K562 (cell line): Measurements from ENCODE around the gene NDUFB10. TPM values are rescaled to one million over a fixed set of nuclear protein-coding genes. Genes with fewer than 3 reads are reported as not detected.

Source experiments
- ATAC-seq: fragments of 200-7000 bp; cut with Tn5 transposase; 3 replicates; pipeline ENCODE4 v1.9.1; 2020; ENCODE audit warnings: moderate library complexity
- BruUV-seq: library from RNA; stranded (reverse); fragments of 400-500 nt; replicated peaks from 2 replicates; lab custom pipeline; 2021; lab: Mats Ljungman, UMichigan
- CTCF ChIA-PET: fragments of 300-600 bp; formaldehyde crosslinking; extraction: SDS; loops from one replicate; lab custom pipeline; 2021; ENCODE audit warnings: low intra/inter-chr PET ratio; lab: Yijun Ruan, JAX
- POLR2A ChIA-PET: fragments of 300-600, 350-650 bp; sonication (Branson Sonifier 250); formaldehyde crosslinking; extraction: SDS; loops from one replicate; lab custom pipeline; 2021; ENCODE audit warnings: antibody characterized with exemption, inconsistent platforms; lab: Yijun Ruan, JAX
- DNase-seq, 4 experiments: peaks; one replicate each; pipeline versions ENCODE4 v3.0.0 to v3.0.0-alpha.2; 2011 to 2018; ENCODE audit warnings: low spot score in 3 of 4, mixed read lengths in 3 of 4; ENCODE audit errors: extremely low read depth in 1 of 4
- FAIRE-seq: peaks from 2 replicates; lab custom pipeline; 2011; peaks lifted over from hg19 to GRCh38; lab: Jason Lieb, UNC
- H2AFZ ChIP-seq: 2 replicates; pipeline ENCODE4 v1.6.0; 2011; ENCODE audit warnings: low read depth, low read length, control low read depth, inconsistent platforms
- H3K27ac ChIP-seq: fragments of 200-600 bp; 3 replicates; pipeline ENCODE4 v1.8.0; 2011; ENCODE audit warnings: low read depth, mild to moderate bottlenecking, control low read depth, inconsistent platforms, low read length, moderate library complexity, mixed read lengths; ENCODE audit errors: extremely low read depth
- H3K27me3 ChIP-seq, 2 experiments: fragments of 300-600 bp in 1 of 2; 2 replicates in 1 of 2; 3 replicates in 1 of 2; pipeline versions ENCODE4 v1.6.0 to v1.8.0; 2011; ENCODE audit warnings: inconsistent platforms in 2 of 2, low read length in 2 of 2, mild to moderate bottlenecking in 1 of 2, mixed read lengths in 1 of 2, moderate library complexity in 1 of 2; ENCODE audit not compliant: control insufficient read depth in 2 of 2, insufficient read depth in 2 of 2
- H3K36me3 ChIP-seq: fragments of 300-600 bp; 3 replicates; pipeline ENCODE4 v1.8.0; 2011; ENCODE audit warnings: mild to moderate bottlenecking, low read length, inconsistent platforms; ENCODE audit not compliant: control insufficient read depth, insufficient read depth
- H3K4me1 ChIP-seq, 2 experiments: fragments of 200-600 bp in 1 of 2; replicated peaks in 1 of 2; 2 replicates in 1 of 2; 3 replicates in 1 of 2; pipeline versions ENCODE4 v1.5.1 to v1.8.0; 2011; ENCODE audit warnings: inconsistent platforms in 2 of 2, low read length in 2 of 2, mild to moderate bottlenecking in 1 of 2, mixed read lengths in 1 of 2, moderate library complexity in 1 of 2; ENCODE audit not compliant: control insufficient read depth in 2 of 2, insufficient read depth in 2 of 2
- H3K4me2 ChIP-seq: 2 replicates; pipeline ENCODE4 v1.6.1; 2011; ENCODE audit warnings: low read length, control low read depth, inconsistent platforms, mixed read lengths; ENCODE audit not compliant: insufficient read depth
- H3K4me3 ChIP-seq: fragments of 200-600 bp; sonication (generic), shearing (Covaris generic); 2 replicates; pipeline ENCODE4 v1.5.1; 2016; ENCODE audit warnings: control low read depth, inconsistent platforms
- H3K79me2 ChIP-seq: fragments of 200-600 bp; 3 replicates; pipeline ENCODE4 v1.8.0; 2011; ENCODE audit warnings: low read length, inconsistent platforms; ENCODE audit not compliant: control insufficient read depth, insufficient read depth
- H3K9ac ChIP-seq, 2 experiments: 2 replicates each; pipeline versions ENCODE4 v1.6.0 to v1.6.1; 2011; ENCODE audit warnings: low read depth in 2 of 2, low read length in 2 of 2, control low read depth in 1 of 2, inconsistent platforms in 1 of 2, mild to moderate bottlenecking in 1 of 2, mixed read lengths in 1 of 2; ENCODE audit not compliant: insufficient read depth in 1 of 2
- H3K9me1 ChIP-seq: one replicate; pipeline ENCODE4 v1.6.0; 2011; ENCODE audit warnings: inconsistent platforms, mild to moderate bottlenecking, low read length, moderate library complexity; ENCODE audit not compliant: control insufficient read depth, insufficient read depth
- H3K9me3 ChIP-seq: replicated peaks from 2 replicates; pipeline ENCODE4 v1.5.1; 2011; ENCODE audit warnings: low read depth, low read length, inconsistent platforms; ENCODE audit not compliant: control insufficient read depth, insufficient read depth
- H4K20me1 ChIP-seq: replicated peaks from 2 replicates; pipeline ENCODE4 v1.6.1; 2011; ENCODE audit warnings: low read length, inconsistent platforms, mixed read lengths; ENCODE audit not compliant: control insufficient read depth, insufficient read depth
- PCBP1 ChIP-seq: fragments of 200-400 bp; formaldehyde crosslinking; IDR thresholded peaks from 2 replicates; pipeline ENCODE4 v1.6.1; 2018; ENCODE audit warnings: mild to moderate bottlenecking, low read depth, low read length; ENCODE audit not compliant: poor library complexity, severe bottlenecking
- SMARCB1 ChIP-seq: IDR thresholded peaks from 2 replicates; pipeline ENCODE4 v1.6.1; 2011; ENCODE audit warnings: improper control_type of control experiment, low read depth; ENCODE audit not compliant: insufficient read length
- ZNF740 ChIP-seq, 3 experiments: fragments of 200-800 bp in 1 of 3; sonication (Bioruptor generic) in 1 of 3; sonication (generic) in 1 of 3; formaldehyde crosslinking in 1 of 3; IDR thresholded peaks; 2 replicates each; pipeline versions ENCODE4 v1.6.1 to v1.8.0; 2016 to 2022; ENCODE audit warnings: mild to moderate bottlenecking in 2 of 3, missing compliant biosample characterization in 2 of 3, missing genetic modification characterization in 2 of 3, missing genetic modification reagents in 1 of 3
- WGBS: fragments of 100-300 bp; shearing (Covaris generic); methylation state at CpG from one replicate; pipeline ENCODE4 v1.1.6; 2016; ENCODE audit warnings: low coverage, mixed read lengths; ENCODE audit not compliant: insufficient coverage; ENCODE audit errors: missing lambda C conversion rate; 5-methylcytosine and 5-hydroxymethylcytosine counted together
- in situ Hi-C: fragments of 300-500 bp; cut with MboI; formaldehyde crosslinking; loops from 4 replicates; pipeline ENCODE4 v1.15.0; 2018; ENCODE audit warnings: inconsistent platforms, mixed read lengths
- intact Hi-C: fragments of 100-400 bp; cut with micrococcal nuclease; formaldehyde crosslinking; loops from 2 replicates; pipeline ENCODE4 v1.14.2; 2022
- polyA plus RNA-seq, 8 experiments: library from polyadenylated mRNA; depleted of rRNA in 4 of 8; stranded (reverse) in 5 of 8; unstranded in 3 of 8; fragments of >200 nt; fragmentation: Nextera tagmentation in 2 of 8; fragmentation: Illumina TruSeq in 1 of 8; extraction: Ambion mirVana in 2 of 8; extraction: Trizol in 1 of 8; gene quantifications; 2 replicates each; pipeline versions ENCODE4 v1.2.1 to v1.2.3, GENCODE V29; 2011 to 2014; ENCODE audit warnings: inconsistent platforms in 1 of 8, missing spikeins in 1 of 8
- total RNA-seq, 7 experiments: library from RNA; depleted of rRNA in 6 of 7; stranded (reverse); fragments of >200 nt in 6 of 7; fragmentation: Illumina TruSeq in 2 of 7; extraction: Trizol in 2 of 7; gene quantifications; 2 replicates each; pipeline versions ENCODE4 v1.2.1 to v1.2.3, GENCODE V29; 2011 to 2021; ENCODE audit warnings: low replicate concordance in 1 of 7

Gene NDUFB10
- total and polyA plus RNA-seq, 9 of the 15 experiments (the other 6 are each of a cell fraction or from before 2014, with no cell fraction given), result 69.3 to 527 (median 161) TPM

- intact Hi-C loops, result no loop called here
- TF ChIP-seq ZNF740 (CRISPR knock-in tag; IDR thresholded peaks at IDR 0.05) (no peak), ZNF740 (tag; IDR thresholded peaks at IDR 0.05) (0 out of 4 replicates have a peak, but pooled peaks of 1 of the 2 experiments have one; percentile 10), SMARCB1 (no peak), PCBP1 (peak; percentile 61)
- Histone ChIP-seq H3K9ac (no peak overlapping the region), H3K4me3 (no peak overlapping the region), H3K9me3 (no peaks in the 10 kb centered on the region), H3K27ac (no peak overlapping the region), H3K9me1 (no peaks in the 10 kb centered on the region), H2AFZ (peak overlapping the region; percentile 95), H3K79me2 (no peaks in the 10 kb centered on the region), H3K27me3 (no peaks in the 10 kb centered on the region), H3K4me2 (no peak overlapping the region), H3K36me3 (no peaks in the 10 kb centered on the region), H3K4me1 (peaks cover 7 to 43% of the 10 kb centered on the region in 2 experiments; a peak in 4 of 5 replicates), H4K20me1 (no peaks in the 10 kb centered on the region)
- ATAC-seq, result no peak
- CTCF ChIA-PET, result interaction anchor here (0.6 to 3.4 kb wide), 7 partner anchors 58 to 683 kb away, joined by 3 to 51 read pairs (median 8); partner anchors contain the start of genes EME2, MEIOB and MRPS34
- DNase-seq, result no peak
- BruUV-seq, result no TSS peak
- 73% methylated on average over 5 of the region's 10 CpGs for WGBS
- POLR2A ChIA-PET, result no interaction called here
- no peak for FAIRE-seq
- in situ Hi-C loops, result loop anchor here (5.0 kb wide), 1 partner anchor 148 kb away; the partner anchor contains the start of genes NUBP2 and SPSB3
Measured at GRCh38 chr16:1930338-1930720, 29.0 kb upstream of the NDUFB10 start.
